Dermis microvascular lymphatic vessel endothelial cell (primary cell): ENCODE measurements around the gene GMEB1. TPM values are rescaled to one million over a fixed set of nuclear protein-coding genes. Genes with fewer than 3 reads are reported as not detected.
"Not testable (repeated sequence)": the region's sequence is repeated elsewhere in the genome, so short reads cannot be mapped to it uniquely, and the experiment has no call there.

Source experiments
- DNase-seq, 2 donors: peaks; one replicate each; pipeline versions ENCODE4 v3.0.0 to v3.0.0-alpha.2; 2010; ENCODE audit warnings: low read depth in 2 of 2
- total RNA-seq: library from RNA; depleted of rRNA; stranded (reverse); fragments of >200 nt; gene quantifications from 2 replicates; pipeline ENCODE4 v1.2.1, GENCODE V29; 2014

GMEB1 gene
- total RNA-seq, 1 donor from 2014 or later = 5.3 TPM

DNA sequence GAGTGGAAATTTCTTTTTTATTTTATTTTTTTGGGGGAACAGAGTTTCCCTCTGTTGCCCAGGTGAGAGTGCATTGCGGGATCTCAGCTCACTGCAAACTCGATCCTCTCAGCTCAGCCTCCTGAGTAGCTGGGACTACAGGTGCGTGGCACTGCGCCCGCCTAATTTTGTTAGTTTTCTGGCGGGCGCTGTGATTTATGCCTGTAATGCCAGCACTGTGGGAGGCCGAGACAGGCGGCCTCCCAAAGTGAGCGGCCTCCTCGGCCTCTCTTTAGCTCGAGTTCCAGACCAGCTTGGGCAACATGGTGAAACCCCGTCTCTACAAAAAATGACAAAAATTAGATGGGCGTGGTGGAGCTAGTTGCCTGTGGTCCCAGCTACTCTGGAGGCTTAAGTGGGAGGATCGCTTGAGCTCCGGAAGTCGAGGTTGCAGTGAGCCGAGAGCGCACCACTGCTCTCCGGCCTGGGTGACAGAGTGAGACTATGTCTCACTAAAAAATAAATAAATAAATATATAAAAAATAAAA lies 2.7 kb downstream of the GMEB1 start:
- no peak for DNase-seq

DNA sequence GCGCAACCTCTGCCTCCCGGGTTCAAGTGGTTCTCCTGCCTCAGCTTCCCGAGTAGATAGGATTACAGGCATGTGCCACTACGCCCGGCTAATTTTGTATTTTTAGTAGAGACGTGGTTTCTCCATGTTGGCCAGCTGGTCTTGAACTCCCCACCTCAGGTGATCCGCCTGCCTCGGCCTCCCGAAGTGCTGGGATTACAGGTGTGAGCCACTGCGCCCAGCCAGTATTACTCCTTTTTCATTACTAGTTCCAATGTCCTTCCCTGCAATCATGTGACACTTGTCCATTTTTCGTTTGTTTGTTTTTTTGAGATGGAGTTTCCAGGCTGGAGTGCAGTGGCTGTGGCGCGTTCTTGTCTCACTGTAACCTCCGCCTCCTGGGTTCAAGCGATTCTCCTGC lies 4.4 kb downstream of the GMEB1 start:
- DNase-seq = not testable (repeated sequence)

DNA sequence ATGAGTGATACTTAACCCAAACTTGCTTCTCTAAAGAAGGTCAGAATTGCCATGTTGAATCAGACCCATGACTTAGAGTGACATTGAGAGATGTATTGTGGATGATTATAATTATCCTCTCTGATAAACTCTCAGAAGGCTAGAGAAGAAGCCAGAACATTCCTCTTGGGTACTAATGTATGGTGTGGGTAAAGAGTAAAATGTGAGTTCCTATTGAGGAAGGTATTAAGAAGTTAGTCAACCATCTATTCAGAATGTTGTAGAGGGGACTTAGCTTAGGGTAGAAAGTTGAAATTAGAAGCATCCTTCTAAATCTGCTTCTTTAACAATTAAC lies 7.3 kb downstream of the GMEB1 start:
- DNase-seq = no peak

DNA sequence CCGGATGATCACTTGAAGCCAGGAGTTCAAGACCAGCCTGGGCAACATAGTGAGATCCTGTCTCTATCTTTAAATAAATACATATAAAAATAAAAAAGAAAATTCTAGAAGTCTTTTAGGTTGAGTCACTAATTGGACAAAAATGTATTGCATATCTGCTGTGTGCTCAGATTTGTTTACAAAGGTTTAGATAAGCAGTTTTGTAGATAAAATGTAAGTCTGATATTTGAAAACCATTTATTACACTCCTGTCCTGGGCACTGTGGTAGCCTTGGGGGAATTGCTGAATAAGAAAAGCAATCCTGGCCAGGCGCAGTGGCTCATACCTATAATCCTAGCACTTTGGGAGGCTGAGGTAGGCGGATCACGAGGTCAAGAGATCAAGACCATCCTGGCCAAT lies 11.6 kb downstream of the GMEB1 start:
- no peak for DNase-seq

DNA sequence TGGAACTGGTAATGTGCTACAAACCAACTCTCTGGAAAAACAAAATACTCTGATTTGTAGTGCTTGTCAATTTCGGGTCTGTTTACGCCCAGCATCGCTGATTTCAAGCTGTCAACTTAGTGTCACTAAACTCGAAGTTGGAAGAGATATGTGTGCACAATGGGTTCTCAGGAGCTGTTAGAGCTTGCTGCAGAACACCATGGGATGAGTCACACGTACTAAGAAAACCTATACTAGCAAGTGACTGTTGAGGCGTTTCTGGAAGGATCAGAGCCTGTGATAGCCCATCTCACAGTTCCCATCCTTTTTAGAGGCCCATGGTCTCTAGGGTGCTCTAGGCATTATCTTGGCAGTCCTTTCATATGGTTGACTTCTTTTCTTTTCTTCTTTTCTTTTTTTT lies 14.3 kb downstream of the GMEB1 start:
- no peak for DNase-seq

DNA sequence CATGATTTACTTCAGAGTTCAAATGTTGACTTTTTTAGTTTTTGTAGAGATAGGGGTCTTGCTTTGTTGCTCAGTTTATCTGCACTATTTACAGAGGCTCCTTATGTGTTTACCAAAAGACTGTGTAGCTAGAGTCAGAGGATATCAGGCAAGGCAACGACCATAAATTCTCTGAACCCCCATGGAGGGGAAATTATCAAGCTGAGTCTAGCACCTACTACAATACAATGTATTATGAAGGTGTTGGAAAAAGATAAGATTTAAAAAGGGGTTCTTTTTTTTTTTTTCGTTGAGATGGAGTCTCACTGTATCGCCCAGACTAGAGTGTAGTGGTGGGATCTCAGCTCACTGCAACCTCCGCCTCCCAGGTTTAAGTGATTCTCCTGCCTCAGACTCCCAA lies 16.4 kb downstream of the GMEB1 start:
- DNase-seq = no peak

DNA sequence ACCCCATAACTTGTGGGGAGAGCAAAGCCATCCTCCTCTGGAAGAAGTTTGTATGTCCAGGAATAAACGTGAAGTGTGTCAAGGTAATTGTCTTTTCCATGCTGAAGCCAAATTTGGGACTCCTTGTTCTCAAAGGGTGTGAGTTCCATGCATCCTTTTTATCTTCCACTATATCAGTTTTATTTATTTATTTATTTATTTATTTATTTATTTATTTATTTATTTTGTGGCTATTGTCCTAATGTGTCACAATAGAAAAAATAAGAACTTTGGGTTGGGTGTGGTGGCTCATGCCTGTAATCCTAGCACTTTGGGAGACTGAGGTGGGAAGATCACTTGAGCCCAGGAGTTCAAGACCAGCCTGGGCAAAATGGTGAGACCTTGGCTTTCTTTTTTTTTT lies 23.0 kb downstream of the GMEB1 start:
- not testable (repeated sequence) for DNase-seq

DNA sequence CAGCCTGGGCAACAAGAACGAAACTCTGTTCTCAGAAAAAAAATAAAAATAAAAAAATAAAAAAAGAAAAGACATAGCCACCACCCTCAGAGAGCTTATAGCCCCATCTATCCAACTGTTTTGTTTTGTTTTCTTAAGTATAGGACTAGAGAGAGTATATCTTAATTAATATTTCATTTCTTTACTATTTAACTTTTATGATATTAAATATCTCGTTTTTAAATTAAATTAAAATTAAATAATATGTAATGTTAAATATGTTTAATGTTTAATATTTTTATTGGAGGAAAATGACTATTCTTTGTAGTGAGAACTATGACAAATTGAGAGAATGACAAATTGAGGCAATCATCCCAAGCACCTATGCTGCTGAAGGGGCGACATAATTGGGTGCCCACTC lies 35.0 kb downstream of the GMEB1 start:
- DNase-seq = no peak

DNA sequence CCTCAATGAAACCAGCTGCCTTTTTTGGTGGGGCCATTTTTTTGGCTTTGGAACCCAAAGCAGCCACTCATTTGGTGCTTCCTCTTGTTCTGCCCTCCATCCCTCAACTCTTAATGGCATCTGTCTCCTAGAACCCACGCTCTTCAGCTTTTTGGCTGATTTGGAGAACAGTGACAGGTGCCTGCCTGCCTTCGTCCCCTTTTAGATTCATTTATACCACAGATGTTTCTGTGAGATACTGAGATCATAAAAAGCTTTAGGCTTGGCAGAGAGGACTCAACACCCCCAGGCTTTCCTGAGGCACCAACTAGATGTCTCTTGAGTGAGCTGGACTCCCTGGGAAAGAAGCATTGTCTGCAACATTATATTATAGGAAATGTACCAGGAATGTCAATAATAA lies 47.8 kb downstream of the GMEB1 start:
- DNase-seq = no peak

DNA sequence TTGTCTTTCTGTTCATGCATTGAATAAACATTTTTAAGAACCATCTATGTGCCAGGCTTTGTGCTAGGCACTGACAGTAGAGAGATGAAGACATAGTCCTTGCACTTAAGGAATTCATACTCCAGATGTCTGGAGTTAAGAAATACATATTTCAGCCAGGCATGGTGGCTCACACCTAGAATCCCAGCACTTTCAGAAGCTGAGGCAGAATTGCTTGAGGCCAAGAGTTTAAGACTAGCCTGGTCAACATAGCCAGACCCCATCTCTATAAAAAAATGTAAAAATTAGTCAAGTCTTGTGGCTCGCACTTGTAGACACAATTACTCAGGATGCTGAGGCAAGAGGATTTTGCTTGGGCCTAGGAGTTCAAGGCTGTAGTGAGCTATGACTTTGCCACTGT lies 49.6 kb downstream of the GMEB1 start:
- DNase-seq = no peak

DNA sequence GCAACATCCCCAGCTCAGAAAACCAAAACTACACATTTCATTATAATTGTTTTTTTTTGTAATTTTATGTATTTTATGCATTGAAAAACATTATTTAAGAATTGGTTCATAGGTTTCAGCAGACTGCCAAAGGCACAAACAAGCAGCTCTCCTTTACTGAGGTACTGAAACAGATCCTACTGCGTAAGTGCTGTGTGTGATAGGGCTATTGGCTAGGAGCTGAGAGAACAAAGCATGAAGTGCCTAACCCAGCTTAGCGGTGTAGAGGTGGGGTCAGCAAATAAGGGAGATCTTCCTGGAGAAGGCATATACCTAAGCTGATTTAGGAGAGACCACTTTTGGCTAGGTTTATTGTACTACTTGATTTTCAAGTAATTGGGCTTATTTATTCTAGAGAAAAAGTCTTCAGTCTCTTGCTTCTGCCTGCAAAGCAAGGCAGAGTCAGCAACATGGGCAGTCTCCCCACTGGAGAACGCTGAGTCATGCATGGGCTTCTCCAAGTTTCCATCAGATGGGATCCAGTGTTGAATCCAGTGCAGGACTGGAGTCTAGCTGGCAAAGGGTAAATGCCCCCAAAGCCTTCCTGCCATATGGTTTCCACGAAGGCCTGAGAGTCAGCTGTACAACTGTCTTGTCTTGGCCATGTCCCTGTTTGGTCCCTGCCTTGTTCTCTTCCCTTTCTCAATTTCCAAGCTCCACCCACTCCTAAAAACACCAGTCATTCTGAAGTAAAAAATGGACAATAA lies 50.2 kb downstream of the GMEB1 start:
- peak in 1 of 2 donors; percentile 12 for DNase-seq

DNA sequence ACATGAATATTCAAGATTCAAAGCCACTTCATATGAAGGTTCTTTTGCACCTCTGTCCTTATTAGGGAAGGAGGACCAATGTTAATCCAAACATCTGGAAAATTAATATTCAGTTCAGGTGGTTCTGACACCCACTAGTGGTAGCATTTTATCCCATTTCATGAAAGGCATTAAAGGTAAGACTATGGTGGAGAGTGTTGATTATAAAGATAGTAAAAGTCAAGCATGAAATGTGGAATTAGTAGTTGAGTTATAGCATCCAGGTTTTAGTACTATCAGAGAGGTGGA lies 50.7 kb downstream of the GMEB1 start:
- no peak for DNase-seq

DNA sequence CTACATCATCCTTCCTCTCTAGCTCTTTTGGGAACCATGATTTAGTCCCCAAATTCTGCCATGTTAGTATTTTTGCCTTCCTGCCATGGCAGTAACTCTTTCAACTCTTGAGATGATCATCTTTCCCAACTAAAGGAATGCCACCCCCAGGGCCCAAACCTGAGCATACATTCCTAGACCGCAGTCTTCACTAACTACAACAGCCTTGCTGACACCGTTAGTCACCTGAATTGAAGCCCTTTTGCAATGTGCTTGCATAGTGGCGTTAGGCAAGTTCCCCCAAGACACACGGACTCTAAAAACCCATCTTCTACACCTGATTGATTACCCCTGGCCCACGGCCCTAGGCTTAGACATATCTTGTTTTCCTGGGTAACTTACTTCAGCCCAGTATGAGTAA lies 51.8 kb downstream of the GMEB1 start:
- no peak for DNase-seq

DNA sequence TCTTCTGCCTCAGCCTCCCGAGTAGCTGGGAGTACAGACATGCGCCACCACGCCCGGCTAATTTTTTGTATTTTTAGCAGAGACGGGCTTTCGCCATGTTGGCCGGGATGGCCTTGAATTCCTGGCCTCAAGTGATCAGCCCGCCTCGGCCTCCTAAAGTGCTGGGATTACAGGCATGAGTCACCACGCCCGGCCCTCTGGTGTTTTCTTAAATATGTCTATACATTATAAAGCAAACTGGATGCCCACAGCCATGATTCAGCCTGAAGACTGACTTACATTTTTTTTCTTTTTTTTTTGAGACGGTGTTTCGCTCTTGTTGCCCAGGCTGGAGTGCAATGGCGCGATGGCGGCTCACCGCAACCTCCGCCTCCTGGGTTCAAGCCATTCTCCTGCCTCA lies 53.3 kb downstream of the GMEB1 start:
- DNase-seq = not testable (repeated sequence)

DNA sequence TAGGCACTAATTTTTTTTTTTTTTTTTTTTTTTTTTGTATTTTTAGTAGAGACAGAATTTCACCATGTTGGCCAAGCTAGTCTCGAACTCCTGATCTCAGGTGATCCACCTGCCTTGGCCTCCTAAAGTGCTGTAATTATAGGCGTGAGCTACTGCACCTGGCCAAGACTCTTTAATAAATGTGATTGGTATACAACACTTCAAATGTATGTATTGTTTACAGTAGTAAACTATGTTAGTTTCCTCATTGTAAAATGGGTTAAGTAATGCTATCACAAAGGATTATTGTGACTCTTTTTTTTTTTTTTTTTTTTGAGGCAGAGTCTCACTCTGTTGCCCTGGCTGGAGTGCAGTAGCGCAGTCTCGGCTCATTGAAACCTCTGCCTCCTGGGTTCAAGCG lies 56.8 kb downstream of the GMEB1 start:
- DNase-seq = not testable (repeated sequence)

DNA sequence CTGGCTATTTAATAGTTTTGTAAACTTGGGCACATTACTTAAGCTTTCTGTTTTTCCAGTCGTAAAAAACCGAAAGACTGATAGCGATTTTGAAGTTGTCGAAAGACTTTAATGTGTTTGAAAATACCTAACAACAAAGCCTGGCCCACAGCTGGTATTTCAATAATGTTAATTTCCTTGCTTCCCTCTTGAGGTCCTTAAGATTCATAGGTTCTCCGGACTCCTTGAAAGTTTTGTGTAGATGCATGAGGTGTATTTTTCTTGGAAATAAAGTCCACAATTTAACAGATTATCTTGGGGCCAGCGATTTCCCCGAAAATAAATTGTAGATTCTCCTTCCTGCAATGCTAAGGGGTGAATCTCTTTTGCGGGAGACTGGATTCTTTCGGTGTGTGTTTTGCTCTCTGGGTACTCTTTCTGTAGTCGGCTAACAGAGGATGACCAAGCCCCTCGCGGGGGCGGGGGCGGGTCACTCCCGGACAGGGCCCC lies 67.4 kb downstream of the GMEB1 start:
- no peak for DNase-seq

DNA sequence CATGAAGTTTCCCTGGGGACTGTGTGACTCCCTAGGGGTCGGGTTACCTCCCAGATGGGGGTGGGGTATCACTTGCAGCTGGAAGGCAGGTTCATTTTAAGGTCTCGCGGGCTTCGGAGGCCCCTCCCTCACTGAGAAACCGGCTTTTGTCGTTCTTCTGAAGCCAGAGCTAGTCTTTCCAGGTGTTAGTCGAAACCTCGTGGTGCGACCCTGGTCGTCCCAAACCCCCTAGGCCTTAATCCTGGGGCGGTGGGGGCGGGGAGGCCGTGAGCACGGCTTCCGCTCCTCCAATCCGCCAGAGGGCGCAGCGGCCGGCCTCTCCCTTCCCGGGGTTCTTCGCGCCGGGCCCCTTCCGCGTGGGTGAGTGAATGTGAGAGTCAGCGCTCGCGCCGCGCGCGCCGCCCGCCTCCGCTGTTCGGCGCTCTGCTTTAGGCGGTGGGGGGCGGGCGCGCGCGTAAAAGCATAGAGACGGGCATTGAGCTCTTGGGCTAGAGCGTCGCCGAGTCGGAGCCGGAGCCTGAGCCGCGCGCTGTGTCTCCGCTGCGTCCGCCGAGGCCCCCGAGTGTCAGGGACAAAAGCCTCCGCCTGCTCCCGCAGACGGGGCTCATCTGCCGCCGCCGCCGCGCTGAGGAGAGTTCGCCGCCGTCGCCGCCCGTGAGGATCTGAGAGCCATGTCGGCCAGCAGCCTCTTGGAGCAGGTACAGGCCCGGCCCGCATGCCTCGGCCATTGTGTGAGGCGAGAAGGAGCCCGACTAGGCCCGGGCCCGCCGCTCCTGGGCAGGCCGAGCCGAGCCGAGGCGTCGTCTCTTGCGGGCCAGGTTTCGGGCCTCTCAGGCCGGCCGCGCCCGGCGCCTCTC lies 68.1 kb downstream of the GMEB1 start, which contains the start of gene YTHDF2:
Gene YTHDF2 (plus strand): TSS at position 491 of the 857 bp plus-strand sequence. CDS start 181 bp downstream, at position 672.
- DNase-seq = peak; percentile 91 to 98

DNA sequence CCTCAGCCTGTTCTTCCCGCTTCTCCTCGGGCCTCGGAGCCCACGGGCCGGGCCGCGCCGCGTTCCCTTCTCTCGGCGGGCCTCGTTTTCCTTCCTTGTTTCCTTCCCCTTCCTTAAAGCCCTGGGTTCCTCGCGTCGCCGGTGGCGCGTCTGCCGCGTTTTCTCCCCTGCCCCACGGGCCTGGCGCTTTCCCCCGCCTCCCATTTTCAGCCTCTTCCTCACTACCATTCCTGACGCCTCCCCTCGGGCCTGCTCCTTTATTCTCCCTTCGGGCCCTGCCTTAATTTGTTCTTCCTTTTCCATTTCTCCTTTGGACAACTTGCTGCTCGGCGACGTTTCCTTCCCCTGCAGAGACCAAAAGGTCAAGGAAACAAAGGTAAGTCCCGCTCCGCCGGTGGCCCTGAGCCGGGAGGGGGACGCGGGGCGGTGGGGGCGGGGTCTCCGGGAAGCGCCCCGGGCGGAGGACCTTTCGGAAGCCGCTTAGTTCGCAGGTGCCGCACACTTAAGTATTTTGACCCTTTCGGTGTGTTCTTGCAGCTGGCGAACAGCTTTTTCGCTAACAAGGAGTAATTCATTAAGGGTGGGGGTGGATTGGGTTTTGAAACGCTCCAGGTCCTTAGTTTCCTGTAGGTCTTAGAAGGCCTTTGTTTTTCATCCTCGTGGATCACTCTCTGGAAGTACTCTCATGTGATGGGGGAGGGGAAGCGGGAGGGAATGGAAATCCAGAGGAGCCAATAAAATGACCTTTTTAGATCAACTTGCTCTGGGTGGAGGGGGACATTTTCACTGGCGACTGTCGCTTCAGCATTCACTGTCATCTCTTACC lies 68.9 kb downstream of the GMEB1 start:
- peak; percentile 57 to 73 for DNase-seq

DNA sequence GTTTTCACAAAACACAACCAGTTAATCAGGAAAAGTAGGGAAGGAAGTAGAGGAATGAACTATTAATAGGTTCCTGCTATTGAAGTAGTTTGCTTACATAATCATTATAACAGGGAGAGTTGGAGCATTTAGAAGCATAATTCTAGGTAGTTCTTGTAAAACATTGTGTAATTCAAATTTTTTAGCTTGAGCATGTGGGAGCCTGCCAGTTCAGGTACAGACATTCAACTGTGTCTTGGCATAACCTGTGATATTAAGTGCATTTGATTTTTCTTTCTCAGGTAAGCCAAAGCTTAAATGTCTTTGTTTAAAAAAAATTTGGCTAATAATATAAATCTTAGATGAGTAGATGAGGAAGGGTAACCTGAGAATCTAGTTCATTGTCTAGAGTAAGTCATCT lies 71.5 kb downstream of the GMEB1 start:
- DNase-seq = no peak

DNA sequence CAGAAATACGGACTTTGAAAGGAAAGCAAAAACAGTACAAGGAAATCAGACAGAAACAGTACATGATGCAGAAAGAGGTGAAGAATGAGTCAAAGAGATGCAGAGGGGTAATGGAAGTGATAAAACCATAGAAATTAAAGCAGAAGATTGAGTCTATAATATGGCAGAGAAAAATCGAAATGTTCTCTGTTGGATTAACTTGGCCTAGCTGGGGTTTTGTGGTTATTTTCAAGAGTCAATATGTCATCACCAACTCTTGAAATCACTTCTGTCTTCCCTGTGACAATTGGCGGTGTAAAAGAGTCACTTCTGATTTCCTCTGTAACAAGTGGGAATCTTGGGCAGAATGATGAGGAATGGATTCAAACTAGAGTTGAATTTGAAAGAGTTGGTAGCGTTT lies 75.6 kb downstream of the GMEB1 start:
- no peak for DNase-seq

DNA sequence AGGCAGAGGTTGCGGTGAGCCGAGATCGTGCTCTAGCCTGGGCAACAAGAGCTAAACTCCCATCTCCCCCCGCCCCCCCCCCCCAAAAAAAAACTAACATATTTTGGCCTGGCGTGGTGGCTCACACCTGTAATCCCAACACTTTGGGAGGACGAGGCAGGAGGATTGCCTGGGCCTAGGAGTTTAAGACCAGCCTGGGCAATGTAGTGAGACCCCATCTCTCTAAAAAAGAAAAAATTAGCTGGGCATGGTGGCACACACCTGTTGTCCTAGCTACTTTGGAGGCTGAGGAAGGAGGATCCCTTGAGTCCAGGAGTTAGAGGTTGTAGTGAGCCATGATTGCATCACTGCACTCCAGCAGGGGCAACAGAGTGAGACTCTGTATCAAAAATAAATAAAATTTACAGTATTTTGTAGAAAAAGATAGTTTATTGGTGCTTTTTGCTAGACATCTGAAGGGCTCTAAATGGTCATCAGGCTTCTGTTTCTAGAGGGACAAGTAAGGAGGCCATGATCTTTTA lies 77.1 kb downstream of the GMEB1 start:
- DNase-seq = no peak

DNA sequence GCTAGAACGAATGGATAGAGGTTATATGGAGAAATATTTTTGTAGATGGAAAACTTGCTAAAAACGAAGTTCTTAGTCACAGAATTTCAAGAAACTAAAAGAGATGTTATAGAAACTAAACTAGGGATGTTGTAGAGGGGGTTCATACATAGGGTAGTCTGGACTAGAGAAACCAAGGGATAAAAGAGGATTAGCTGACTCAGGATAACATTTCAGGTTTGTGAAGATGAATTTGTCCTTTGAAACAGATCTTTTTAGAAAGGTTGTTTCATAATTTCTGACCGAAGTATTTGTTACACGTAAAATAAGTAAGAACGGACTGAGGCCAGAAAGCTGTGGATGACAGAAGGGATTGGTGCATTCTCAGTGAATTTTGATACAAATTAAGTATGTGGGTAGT lies 81.7 kb downstream of the GMEB1 start:
- DNase-seq = no peak
